ENCODE results near the gene SH2D3C. TPM values are rescaled to one million over a fixed set of nuclear protein-coding genes. Genes with fewer than 3 reads are reported as not detected.

The SH2D3C gene
- total RNA-seq, 1 donor from 2014 or later, result 7.1 TPM

GRCh38 chr9:127809540-127810377 lies 31.3 kb upstream of the SH2D3C start:
- Mint-ChIP-seq H3K4me3 (peak overlapping the region; percentile 77), H3K27me3 (no peaks in the 10 kb centered on the region), H3K36me3 (peaks cover 4% of the 10 kb centered on the region), H3K4me1 (ENCODE audit: unreplicated experiment) (peaks cover 12% of the 10 kb centered on the region), H3K27ac (no peak overlapping the region), H3K9me3 (no peaks in the 10 kb centered on the region)
- TF ChIP-seq CTCF (conservative IDR thresholded peaks at IDR 0.05), result no peak
- no peak for DNase-seq (ENCODE audit: extremely low spot score, unreplicated experiment)

GRCh38 chr9:127809002-127809539 lies 30.6 kb upstream of the SH2D3C start:
- Mint-ChIP-seq H3K9me3 (no peaks in the 10 kb centered on the region), H3K4me1 (ENCODE audit: unreplicated experiment) (peaks cover 12% of the 10 kb centered on the region), H3K4me3 (peak overlapping the region; percentile 77), H3K36me3 (peaks cover 4% of the 10 kb centered on the region), H3K27ac (no peak overlapping the region), H3K27me3 (no peaks in the 10 kb centered on the region)
- no peak for TF ChIP-seq CTCF (conservative IDR thresholded peaks at IDR 0.05)
- DNase-seq (ENCODE audit: extremely low spot score, unreplicated experiment), result no peak

- Mint-ChIP-seq H3K4me1 (ENCODE audit: unreplicated experiment) (peaks cover 12% of the 10 kb centered on the region), H3K4me3 (no peak overlapping the region), H3K9me3 (no peaks in the 10 kb centered on the region), H3K36me3 (peaks cover 4% of the 10 kb centered on the region), H3K27ac (no peak overlapping the region), H3K27me3 (no peaks in the 10 kb centered on the region)
- no peak for DNase-seq (ENCODE audit: extremely low spot score, unreplicated experiment)
- TF ChIP-seq CTCF (conservative IDR thresholded peaks at IDR 0.05), result no peak
Measured at GRCh38 chr9:127808347-127809001, 30.0 kb upstream of the SH2D3C start.

- TF ChIP-seq CTCF (conservative IDR thresholded peaks at IDR 0.05), result no peak
- H3K9me3 Mint-ChIP-seq, result no peaks in the 10 kb centered on the region
- DNase-seq (ENCODE audit: extremely low spot score, unreplicated experiment), result no peak
- H3K27ac Mint-ChIP-seq, result no peak overlapping the region
- no peak overlapping the region for H3K4me3 Mint-ChIP-seq
- H3K27me3 Mint-ChIP-seq, result no peaks in the 10 kb centered on the region
- H3K4me1 Mint-ChIP-seq (ENCODE audit: unreplicated experiment), result peaks cover 17% of the 10 kb centered on the region
- peaks cover 4% of the 10 kb centered on the region for H3K36me3 Mint-ChIP-seq
Measured at GRCh38 chr9:127806871-127807270, 28.4 kb upstream of the SH2D3C start.

- DNase-seq (ENCODE audit: extremely low spot score, unreplicated experiment), result no peak
- Mint-ChIP-seq H3K27me3 (no peaks in the 10 kb centered on the region), H3K27ac (no peak overlapping the region), H3K4me1 (ENCODE audit: unreplicated experiment) (peaks cover 22% of the 10 kb centered on the region), H3K9me3 (no peaks in the 10 kb centered on the region), H3K4me3 (peak overlapping the region; percentile 41), H3K36me3 (peaks cover 4% of the 10 kb centered on the region)
- TF ChIP-seq CTCF (conservative IDR thresholded peaks at IDR 0.05), result peak; percentile 60
Measured at GRCh38 chr9:127805620-127806019, 27.2 kb upstream of the SH2D3C start.
